Fibroblast of lung (primary cell): ENCODE data around the gene SEMA5B. TPM values are rescaled to one million over a fixed set of nuclear protein-coding genes. Genes with fewer than 3 reads are reported as not detected.

Experiments
- DNase-seq, 2 donors: peaks; one replicate each; pipeline versions ENCODE4 v3.0.0 to v3.0.0-alpha.2; 2010; ENCODE audit warnings: low read depth in 2 of 2
- H2AFZ ChIP-seq: 2 replicates; pipeline ENCODE4 v1.5.1; 2012; ENCODE audit warnings: low read length, control low read depth, inconsistent platforms
- H3K27ac ChIP-seq: 2 replicates; pipeline ENCODE4 v1.5.1; 2011; ENCODE audit warnings: low read length, control low read depth; ENCODE audit not compliant: insufficient read depth
- H3K27me3 ChIP-seq: 2 replicates; pipeline ENCODE4 v1.5.1; 2011; ENCODE audit warnings: mild to moderate bottlenecking, low read length; ENCODE audit not compliant: control insufficient read depth, insufficient read depth
- H3K36me3 ChIP-seq: 2 replicates; pipeline ENCODE4 v1.5.1; 2011; ENCODE audit warnings: low read length; ENCODE audit not compliant: control insufficient read depth, insufficient read depth
- H3K4me1 ChIP-seq: 2 replicates; pipeline ENCODE4 v1.5.1; 2011; ENCODE audit warnings: low read length; ENCODE audit not compliant: control insufficient read depth, insufficient read depth; ENCODE audit errors: extremely low read depth
- H3K4me2 ChIP-seq: 2 replicates; pipeline ENCODE4 v1.5.1; 2011; ENCODE audit warnings: low read length, control low read depth; ENCODE audit not compliant: insufficient read depth; ENCODE audit errors: extremely low read depth
- H3K4me3 ChIP-seq, 4 experiments: fragments of 200-600 bp in 1 of 4; sonication (generic) in 1 of 4; replicated peaks in 1 of 4; 2 replicates each; pipeline ENCODE4 v1.5.1; 2011 to 2016; ENCODE audit warnings: low read length in 4 of 4, low read depth in 3 of 4, mild to moderate bottlenecking in 3 of 4, control low read depth in 2 of 4, inconsistent platforms in 1 of 4, mixed read lengths in 1 of 4; ENCODE audit not compliant: insufficient read depth in 1 of 4; ENCODE audit errors: control extremely low read depth in 1 of 4
- H3K79me2 ChIP-seq: 2 replicates; pipeline ENCODE4 v1.5.1; 2012; ENCODE audit warnings: mild to moderate bottlenecking, low read length, inconsistent platforms; ENCODE audit not compliant: control insufficient read depth, insufficient read depth
- H3K9ac ChIP-seq: 2 replicates; pipeline ENCODE4 v1.5.1; 2011; ENCODE audit warnings: mild to moderate bottlenecking, low read length, control low read depth; ENCODE audit not compliant: insufficient read depth
- H3K9me3 ChIP-seq: 2 replicates; pipeline ENCODE4 v1.5.1; 2012; ENCODE audit warnings: low read depth, low read length; ENCODE audit not compliant: control insufficient read depth, insufficient read depth
- H4K20me1 ChIP-seq: 2 replicates; pipeline ENCODE4 v1.5.1; 2011; ENCODE audit warnings: low read length; ENCODE audit not compliant: control insufficient read depth, insufficient read depth; ENCODE audit errors: extremely low read depth
- EZH2 ChIP-seq: IDR thresholded peaks from 2 replicates; pipeline ENCODE4 v1.5.1; 2012; ENCODE audit warnings: low read length, control low read depth, mild to moderate bottlenecking; ENCODE audit errors: missing control alignments
- polyA plus RNA-seq, 2 donors: library from polyadenylated mRNA; depleted of rRNA in 1 of 2; stranded (reverse) in 1 of 2; unstranded in 1 of 2; fragments of >200 nt; gene quantifications; 2 replicates each; pipeline ENCODE4 v1.2.1, GENCODE V29; 2011 to 2012; ENCODE audit warnings: missing spikeins in 1 of 2
- total RNA-seq: library from RNA; depleted of rRNA; stranded (reverse); fragments of >200 nt; gene quantifications from 2 replicates; pipeline ENCODE4 v1.2.1, GENCODE V29; 2014
- TF ChIP-seq, protein P1 (sequence below), 2 donors: IDR thresholded peaks in 1 of 2; conservative IDR thresholded peaks in 1 of 2; 1 replicate in 1 of 2; 2 replicates in 1 of 2; pipeline ENCODE4 v1.5.1; 2011 to 2012; ENCODE audit warnings: low read length in 2 of 2, control low read depth in 1 of 2, inconsistent platforms in 1 of 2, low read depth in 1 of 2, mild to moderate bottlenecking in 1 of 2

Gene SEMA5B
- total and polyA plus RNA-seq, 2 donors (not counting 1 experiment from before 2014, with no cell fraction given): not detected

DNA sequence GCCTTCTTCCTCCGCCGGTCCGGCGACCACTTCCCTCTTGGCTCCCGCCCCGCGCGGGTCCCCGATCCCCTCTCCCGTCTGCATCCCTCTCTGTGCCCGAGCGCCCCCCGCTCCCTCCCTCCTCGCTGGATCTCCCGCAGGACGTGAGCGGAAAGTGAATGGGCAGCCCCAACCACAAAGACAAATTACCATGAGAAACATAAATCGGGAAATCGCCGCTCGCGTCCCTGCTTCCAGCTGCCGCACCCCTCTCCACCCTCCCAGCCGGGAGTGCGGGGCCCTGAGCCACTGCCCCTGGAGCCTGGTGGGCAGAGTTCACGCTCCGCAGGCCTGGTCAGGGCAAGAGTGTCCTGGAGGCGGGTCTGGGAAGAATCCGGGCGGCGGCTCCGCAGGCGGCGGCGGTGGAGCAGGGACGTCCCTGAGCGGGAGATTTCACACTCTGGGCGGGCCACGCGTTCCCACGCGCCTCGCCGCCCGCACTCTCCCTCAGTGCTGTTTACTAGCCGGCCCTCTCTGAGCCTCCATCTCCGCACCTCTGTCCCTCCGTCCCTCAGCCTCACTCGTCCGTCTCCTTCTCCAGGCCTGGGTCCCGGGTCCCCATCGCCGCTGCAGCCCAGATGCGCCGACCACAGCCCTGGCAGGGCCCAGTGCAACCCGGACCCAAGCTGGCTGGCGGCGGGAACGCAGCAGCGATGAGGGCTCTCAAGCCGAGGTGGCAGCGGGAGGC is 835 bp downstream of the SEMA5B start:
- no peak overlapping the region for H3K9ac ChIP-seq
- TF ChIP-seq, protein P1, sequence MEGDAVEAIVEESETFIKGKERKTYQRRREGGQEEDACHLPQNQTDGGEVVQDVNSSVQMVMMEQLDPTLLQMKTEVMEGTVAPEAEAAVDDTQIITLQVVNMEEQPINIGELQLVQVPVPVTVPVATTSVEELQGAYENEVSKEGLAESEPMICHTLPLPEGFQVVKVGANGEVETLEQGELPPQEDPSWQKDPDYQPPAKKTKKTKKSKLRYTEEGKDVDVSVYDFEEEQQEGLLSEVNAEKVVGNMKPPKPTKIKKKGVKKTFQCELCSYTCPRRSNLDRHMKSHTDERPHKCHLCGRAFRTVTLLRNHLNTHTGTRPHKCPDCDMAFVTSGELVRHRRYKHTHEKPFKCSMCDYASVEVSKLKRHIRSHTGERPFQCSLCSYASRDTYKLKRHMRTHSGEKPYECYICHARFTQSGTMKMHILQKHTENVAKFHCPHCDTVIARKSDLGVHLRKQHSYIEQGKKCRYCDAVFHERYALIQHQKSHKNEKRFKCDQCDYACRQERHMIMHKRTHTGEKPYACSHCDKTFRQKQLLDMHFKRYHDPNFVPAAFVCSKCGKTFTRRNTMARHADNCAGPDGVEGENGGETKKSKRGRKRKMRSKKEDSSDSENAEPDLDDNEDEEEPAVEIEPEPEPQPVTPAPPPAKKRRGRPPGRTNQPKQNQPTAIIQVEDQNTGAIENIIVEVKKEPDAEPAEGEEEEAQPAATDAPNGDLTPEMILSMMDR (conservative IDR thresholded peaks at IDR 0.05 in 1 of 2, IDR thresholded peaks at IDR 0.05 in 1 of 2; ENCODE audit: low read depth in 1 of 2, low read length in 2 of 2): no peak
- peak; percentile 100 for TF ChIP-seq EZH2
- H3K27ac ChIP-seq: no peak overlapping the region
- no peak for DNase-seq
- H2AFZ ChIP-seq: no peak overlapping the region
- H3K4me2 ChIP-seq: peak overlapping the region; percentile 69
- peaks cover 4% of the 10 kb centered on the region for H3K4me1 ChIP-seq
- no peaks in the 10 kb centered on the region for H3K79me2 ChIP-seq
- no peaks in the 10 kb centered on the region for H3K36me3 ChIP-seq
- H4K20me1 ChIP-seq: no peaks in the 10 kb centered on the region
- peak overlapping the region in 3 of 4 experiments; percentile 5 to 49 (median 26) for H3K4me3 ChIP-seq
- H3K27me3 ChIP-seq: peaks cover 68% of the 10 kb centered on the region
- no peaks in the 10 kb centered on the region for H3K9me3 ChIP-seq

- Histone ChIP-seq H3K79me2 (no peaks in the 10 kb centered on the region), H3K9ac (no peak overlapping the region), H3K4me2 (no peak overlapping the region), H3K4me1 (peaks cover 4% of the 10 kb centered on the region), H3K27me3 (peaks cover 70% of the 10 kb centered on the region), H3K9me3 (no peaks in the 10 kb centered on the region), H3K36me3 (no peaks in the 10 kb centered on the region), H3K4me3 (no peak overlapping the region), H4K20me1 (no peaks in the 10 kb centered on the region), H2AFZ (no peak overlapping the region), H3K27ac (no peak overlapping the region)
- no peak for DNase-seq
- TF ChIP-seq, protein P1 (conservative IDR thresholded peaks at IDR 0.05 in 1 of 2, IDR thresholded peaks at IDR 0.05 in 1 of 2; ENCODE audit: low read depth in 1 of 2, low read length in 2 of 2): no peak
- TF ChIP-seq EZH2: peak; percentile 71
Observed at GRCh38 chr3:123025642-123026521, 1.7 kb downstream of the SEMA5B start.

- no peak overlapping the region for H2AFZ ChIP-seq
- peaks cover 4% of the 10 kb centered on the region for H3K4me1 ChIP-seq
- no peak overlapping the region for H3K27ac ChIP-seq
- no peaks in the 10 kb centered on the region for H3K79me2 ChIP-seq
- no peak overlapping the region for H3K4me2 ChIP-seq
- no peak overlapping the region for H3K4me3 ChIP-seq
- H4K20me1 ChIP-seq: no peaks in the 10 kb centered on the region
- TF ChIP-seq EZH2: peak; percentile 56
- TF ChIP-seq, protein P1 (conservative IDR thresholded peaks at IDR 0.05 in 1 of 2, IDR thresholded peaks at IDR 0.05 in 1 of 2; ENCODE audit: low read depth in 1 of 2, low read length in 2 of 2): no peak
- H3K27me3 ChIP-seq: peaks cover 57% of the 10 kb centered on the region
- no peaks in the 10 kb centered on the region for H3K36me3 ChIP-seq
- H3K9ac ChIP-seq: no peak overlapping the region
- DNase-seq: no peak
- H3K9me3 ChIP-seq: no peaks in the 10 kb centered on the region
Observed at GRCh38 chr3:123024056-123024455, 3.5 kb downstream of the SEMA5B start.
